Aorta (tissue), 5 donors: ENCODE measurements around the gene TBCC. TPM values are rescaled to one million over a fixed set of nuclear protein-coding genes. Genes with fewer than 3 reads are reported as not detected.
A peak's percentile ranks its signal among the peaks of the same experiment; 100 is the strongest.
"Not testable (repeated sequence)": the region's sequence is repeated elsewhere in the genome, so short reads cannot be mapped to it uniquely, and the experiment has no call there.

Experiments
- ATAC-seq: fragments of 200-7000 bp; cut with Tn5 transposase; one replicate; pipeline ENCODE4 v1.9.1; 2022; ENCODE audit warnings: moderate library complexity; ENCODE audit not compliant: low FRiP score
- DNase-seq, 2 donors: peaks; one replicate each; pipeline ENCODE4 v3.0.0-alpha.2; 2020
- H3K27ac ChIP-seq, 2 donors: one replicate each; pipeline ENCODE4 v1.5.1; 2013; ENCODE audit warnings: low read length in 2 of 2, mild to moderate bottlenecking in 2 of 2, moderate library complexity in 2 of 2, control low read depth in 1 of 2, inconsistent platforms in 1 of 2, low read depth in 1 of 2
- H3K27me3 ChIP-seq, 2 donors: one replicate each; pipeline ENCODE4 v1.6.1; 2013; ENCODE audit warnings: control low read depth in 1 of 2, low read length in 1 of 2, mild to moderate bottlenecking in 1 of 2, moderate library complexity in 1 of 2; ENCODE audit not compliant: insufficient read depth in 2 of 2, control insufficient read depth in 1 of 2
- H3K36me3 ChIP-seq, 2 donors: one replicate each; pipeline ENCODE4 v1.6.1; 2013; ENCODE audit warnings: control low read depth in 1 of 2, low read length in 1 of 2, mild to moderate bottlenecking in 1 of 2; ENCODE audit not compliant: insufficient read depth in 2 of 2, control insufficient read depth in 1 of 2
- H3K4me1 ChIP-seq, 2 donors: one replicate each; pipeline ENCODE4 v1.6.1; 2013; ENCODE audit warnings: low read length in 2 of 2, control low read depth in 1 of 2, mild to moderate bottlenecking in 1 of 2, moderate library complexity in 1 of 2; ENCODE audit not compliant: insufficient read depth in 2 of 2, control insufficient read depth in 1 of 2
- H3K4me3 ChIP-seq, 2 donors: one replicate each; pipeline ENCODE4 v1.5.1; 2013; ENCODE audit warnings: low read length in 2 of 2, control low read depth in 1 of 2, mild to moderate bottlenecking in 1 of 2
- H3K9me3 ChIP-seq: one replicate; pipeline ENCODE4 v1.6.1; 2013; ENCODE audit warnings: mild to moderate bottlenecking, low read length; ENCODE audit not compliant: control insufficient read depth
- WGBS, 2 donors: extraction: QIAGEN DNeasy Blood & Tissue Kit; methylation state at CpG; one replicate each; pipeline ENCODE4 v1.1.7; 2013; 5-methylcytosine and 5-hydroxymethylcytosine counted together
- intact Hi-C, 2 donors: fragments of 100-400 bp; cut with DNase I; formaldehyde crosslinking; loops; one replicate each; pipeline versions ENCODE4 v1.14.2 to v1.15.0; 2022
- polyA plus RNA-seq, 2 donors: library from polyadenylated mRNA; stranded (reverse); fragments of 200-250 nt; gene quantifications; one replicate each; pipeline ENCODE4 v1.2.3, GENCODE V29; 2013
- total RNA-seq, 2 donors: library from RNA; stranded (reverse); fragmentation: NEBNext Ultra II Directional; extraction: Animal tissue kit (Norgen Biotek cat#: 25700); gene quantifications; one replicate each; pipeline ENCODE4 v1.2.1, GENCODE V29; 2021
- donor health status: healthy with polysubstance abuse.
- donor health status: Bipolar disorder and iron deficiency.
- donor health status: DM: no; HTN: no; CAD: no.
- donor health status: DM: no; HTN: no; CAD: no.
- donor health status: DM: yes; HTN: yes; CAD: no.

The TBCC gene
- total and polyA plus RNA-seq, 4 donors, result 14.4 to 33.1 (median 16.4) TPM

DNA sequence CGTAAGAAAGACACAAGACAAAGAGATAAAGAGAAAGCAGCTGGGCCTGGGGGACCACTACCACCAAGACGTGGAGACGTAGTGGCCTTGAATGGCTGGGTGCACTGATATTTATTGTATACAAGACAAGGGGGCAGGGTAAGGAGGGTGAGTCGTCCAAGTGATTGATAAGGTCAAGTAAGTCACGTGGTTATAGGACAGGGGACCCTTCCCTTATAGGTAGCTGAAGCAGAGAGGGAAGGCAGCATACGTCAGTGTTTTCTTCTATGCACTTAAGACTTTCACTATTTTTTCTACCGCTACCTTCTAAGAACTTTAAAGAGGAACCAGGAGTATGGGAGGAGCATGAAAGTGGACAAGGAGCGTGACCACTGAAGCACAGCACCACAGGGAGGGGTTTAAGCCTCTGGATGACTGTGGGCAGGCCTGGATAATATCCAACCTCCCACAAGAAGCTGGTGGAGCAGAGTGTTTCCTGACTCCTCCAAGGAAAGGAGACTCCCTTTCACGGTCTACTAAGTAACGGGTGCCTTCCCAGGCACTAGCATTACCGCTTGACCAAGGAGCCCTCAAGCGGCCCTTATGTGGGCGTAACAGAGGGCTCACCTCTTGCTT, 11.9 kb downstream of the TBCC start:
- H3K27me3 ChIP-seq, H3K27ac ChIP-seq, H3K4me1 ChIP-seq, DNase-seq, H3K36me3 ChIP-seq, intact Hi-C loops, ATAC-seq, H3K4me3 ChIP-seq, H3K9me3 ChIP-seq: not testable (repeated sequence)
- WGBS, 2 donors, result 71 to 72% methylated on average over 13 of the region's 13 CpGs

DNA sequence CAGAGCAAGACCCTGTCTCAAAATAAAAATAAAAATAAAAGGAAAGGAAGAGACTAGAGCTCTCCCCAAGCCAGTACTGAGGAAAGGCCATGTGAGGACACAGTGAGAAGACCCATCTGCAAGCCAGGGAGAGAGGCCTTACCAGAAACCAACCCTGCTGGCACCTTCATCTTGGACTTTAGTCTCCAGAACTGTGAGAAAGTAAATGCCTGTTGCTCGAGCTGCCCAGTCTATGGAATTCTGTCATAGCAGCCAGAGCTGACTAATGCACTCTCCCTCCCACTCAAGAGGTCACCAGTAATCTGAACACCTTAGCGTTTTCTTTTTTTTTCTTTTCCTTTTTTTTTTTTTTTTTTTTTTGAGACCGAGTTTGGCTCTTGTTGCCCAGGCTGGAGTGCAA, 16.2 kb downstream of the TBCC start:
- intact Hi-C loops, result loop anchor here (5.0 kb wide), 2 partner anchors 37 to 148 kb away; partner anchors contain the start of gene RPL7L1 (in 2 of the 2)
- no peaks in the 10 kb centered on the region for H3K27me3 ChIP-seq
- H3K4me1 ChIP-seq, result peaks cover 0 to 4% of the 10 kb centered on the region in 2 donors
- no peak overlapping the region for H3K27ac ChIP-seq
- no peak for ATAC-seq
- H3K4me3 ChIP-seq, result no peak overlapping the region
- no peaks in the 10 kb centered on the region for H3K36me3 ChIP-seq
- WGBS, 2 donors, result 25 to 64% methylated on average over 2 to 3 of the region's 3 CpGs
- H3K9me3 ChIP-seq, result no peaks in the 10 kb centered on the region
- no peak for DNase-seq

DNA sequence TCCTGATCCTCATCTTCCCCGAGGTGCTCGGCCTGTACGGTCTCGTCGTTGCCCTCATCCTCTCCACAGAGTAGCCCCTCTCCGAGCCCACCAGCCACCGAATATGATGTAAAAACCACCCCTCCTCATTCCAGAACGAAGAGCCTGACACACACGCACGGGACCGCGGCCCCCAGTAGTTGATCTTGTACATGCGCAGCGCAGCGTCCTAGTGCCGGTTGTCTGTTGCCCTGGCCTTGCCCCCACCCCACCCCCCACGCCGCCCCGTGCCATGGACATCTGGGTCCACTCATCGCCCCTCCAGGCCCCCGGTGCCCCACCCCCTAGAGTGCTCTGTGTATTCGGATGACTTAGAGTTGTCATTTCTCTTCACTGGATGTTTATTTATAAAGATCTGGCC, 18.3 kb downstream of the TBCC start:
- ATAC-seq, result peak; percentile 39
- Histone ChIP-seq H3K36me3 (no peaks in the 10 kb centered on the region), H3K27ac (no peak overlapping the region), H3K4me1 (peaks cover 0 to 4% of the 10 kb centered on the region in 2 donors), H3K4me3 (no peak overlapping the region), H3K27me3 (no peaks in the 10 kb centered on the region), H3K9me3 (no peaks in the 10 kb centered on the region)
- no peak for DNase-seq
- intact Hi-C loops, result loop anchor here (2.0 to 5.0 kb wide), 3 partner anchors 35 to 150 kb away; partner anchors contain the start of gene RPL7L1 (in 2 of the 2)
- 62 to 67% methylated on average over 22 of the region's 22 CpGs for WGBS, 2 donors

- peak; percentile 75 for ATAC-seq
- Histone ChIP-seq H3K4me1 (peaks cover 0 to 4% of the 10 kb centered on the region in 2 donors), H3K9me3 (no peaks in the 10 kb centered on the region), H3K36me3 (no peaks in the 10 kb centered on the region), H3K4me3 (peak overlapping the region; percentile 38 to 72), H3K27me3 (no peaks in the 10 kb centered on the region), H3K27ac (peak overlapping the region in 1 of 2 donors; percentile 39)
- WGBS, 2 donors, result 8 to 10% methylated on average over 52 of the region's 52 CpGs
- intact Hi-C loops, result loop anchor here (2.0 to 5.0 kb wide), 3 partner anchors 35 to 150 kb away; partner anchors contain the start of gene RPL7L1 (in 2 of the 2)
- peak; percentile 61 to 81 for DNase-seq
Observed at GRCh38 chr6:42727087-42727611, 18.8 kb downstream of the TBCC start.

DNA sequence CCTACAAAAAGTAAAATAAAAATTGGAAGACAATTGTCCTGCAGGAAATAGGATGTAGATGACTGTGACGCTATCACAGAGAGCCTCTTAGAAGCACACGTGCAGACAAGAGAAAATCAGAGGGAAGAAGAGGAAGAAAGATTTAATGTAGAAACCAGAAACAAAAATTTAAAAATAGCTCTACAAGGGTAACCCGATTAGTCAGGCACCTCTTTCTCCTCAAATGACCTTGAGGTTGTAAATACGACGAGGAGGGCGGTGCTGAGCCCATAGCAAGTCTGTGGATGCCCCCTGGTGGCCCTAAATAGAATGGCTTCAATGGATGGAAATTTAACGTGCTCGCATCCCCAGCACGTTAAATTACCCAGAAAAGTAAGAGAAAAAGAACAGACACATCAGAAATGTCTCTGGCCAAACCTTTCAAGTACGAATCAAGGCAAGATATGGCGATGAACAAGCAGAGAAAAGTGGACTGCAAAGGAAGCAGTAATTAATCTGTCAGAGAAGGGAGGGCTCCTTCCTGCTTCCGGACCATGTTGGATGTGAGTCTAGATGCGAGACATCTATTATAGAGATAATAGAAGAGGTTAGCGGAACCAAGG, 19.3 kb downstream of the TBCC start:
- intact Hi-C loops, result loop anchor here (1.0 to 5.0 kb wide), 4 partner anchors 34 to 151 kb away; partner anchors contain the start of gene RPL7L1 (in 2 of the 2)
- H3K27me3 ChIP-seq, result no peaks in the 10 kb centered on the region
- DNase-seq, result peak; percentile 79 to 81
- H3K4me3 ChIP-seq, result peak overlapping the region; percentile 38 to 72
- 1 to 2% methylated on average over 14 of the region's 14 CpGs for WGBS, 2 donors
- no peaks in the 10 kb centered on the region for H3K9me3 ChIP-seq
- H3K36me3 ChIP-seq, result no peaks in the 10 kb centered on the region
- peak; percentile 96 for ATAC-seq
- peaks cover 0 to 4% of the 10 kb centered on the region in 2 donors for H3K4me1 ChIP-seq
- peak overlapping the region; percentile 14 to 39 for H3K27ac ChIP-seq

- peak overlapping the region in 1 of 2 donors; percentile 29 for H3K4me3 ChIP-seq
- no peak for ATAC-seq
- no peaks in the 10 kb centered on the region for H3K36me3 ChIP-seq
- intact Hi-C loops, result loop anchor here (1.0 to 5.0 kb wide), 4 partner anchors 34 to 151 kb away; partner anchors contain the start of gene RPL7L1 (in 2 of the 2)
- no peaks in the 10 kb centered on the region for H3K27me3 ChIP-seq
- no peak for DNase-seq
- peaks cover 0 to 4% of the 10 kb centered on the region in 2 donors for H3K4me1 ChIP-seq
- no peaks in the 10 kb centered on the region for H3K9me3 ChIP-seq
- H3K27ac ChIP-seq, result peak overlapping the region in 1 of 2 donors; percentile 77
Observed at GRCh38 chr6:42726026-42726425, 19.9 kb downstream of the TBCC start.

DNA sequence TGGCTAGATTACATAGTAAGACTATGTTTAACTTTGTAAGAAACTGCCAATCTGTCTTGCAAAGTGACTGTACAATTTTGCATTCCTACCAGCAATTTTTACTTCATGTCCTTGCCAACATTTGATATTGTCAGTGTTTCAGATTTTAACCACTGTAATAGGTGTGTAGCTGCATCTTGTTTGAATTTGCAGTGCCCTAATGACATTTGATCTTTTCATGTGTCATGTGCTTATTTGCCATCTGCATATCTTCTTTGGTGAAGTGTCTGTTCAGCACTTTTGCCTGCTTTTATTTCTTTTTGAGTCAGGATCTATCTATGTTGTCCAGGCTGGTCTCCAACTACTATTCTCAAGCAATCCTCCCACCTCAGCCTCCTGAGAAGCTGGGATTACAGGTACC, 21.1 kb downstream of the TBCC start:
- peaks cover 0 to 4% of the 10 kb centered on the region in 2 donors for H3K4me1 ChIP-seq
- no peak overlapping the region for H3K4me3 ChIP-seq
- DNase-seq (no peak), ATAC-seq (no peak)
- no peaks in the 10 kb centered on the region for H3K27me3 ChIP-seq
- intact Hi-C loops, result loop anchor here (5.0 kb wide), 2 partner anchors 33 to 152 kb away; partner anchors contain the start of gene RPL7L1 (in 2 of the 2)
- H3K9me3 ChIP-seq, result no peaks in the 10 kb centered on the region
- H3K27ac ChIP-seq, result no peak overlapping the region
- no peaks in the 10 kb centered on the region for H3K36me3 ChIP-seq

GRCh38 chr6:42722497-42722896, 23.4 kb downstream of the TBCC start, which contains the start of gene PRPH2:
Gene PRPH2, minus strand, starts transcription at chr6:42722597. Its CDS starts 263 bp downstream, at chr6:42722334.
- Histone ChIP-seq H3K27me3 (no peaks in the 10 kb centered on the region), H3K4me1 (peaks cover 0 to 4% of the 10 kb centered on the region in 2 donors), H3K4me3 (no peak within 1 kb of the TSS), H3K36me3 (no peaks in the 10 kb centered on the region), H3K27ac (no peak within 1 kb of the TSS), H3K9me3 (no peaks in the 10 kb centered on the region)
- intact Hi-C loops, result no loop called here
- 94 to 95% methylated on average over 6 of the region's 6 CpGs for WGBS, 2 donors
- DNase-seq (no peak), ATAC-seq (no peak)
